H4 (cell line): ENCODE measurements around the gene FBXO41. TPM values are rescaled to one million over a fixed set of nuclear protein-coding genes. Genes with fewer than 3 reads are reported as not detected.
"Not testable (repeated sequence)": the region's sequence is repeated elsewhere in the genome, so short reads cannot be mapped to it uniquely, and the experiment has no call there.

ENCODE experiments used
- DNase-seq: peaks from one replicate; pipeline ENCODE4 v3.0.0-alpha.2; 2015; ENCODE audit warnings: low spot score
- total RNA-seq: library from RNA; depleted of rRNA; stranded (reverse); fragments of >200 nt; shearing (Covaris generic); gene quantifications from 2 replicates; pipeline ENCODE4 v1.2.3, GENCODE V29; 2014

The FBXO41 gene
- total RNA-seq, 1 experiment from 2014 or later = 0.99 TPM

DNA sequence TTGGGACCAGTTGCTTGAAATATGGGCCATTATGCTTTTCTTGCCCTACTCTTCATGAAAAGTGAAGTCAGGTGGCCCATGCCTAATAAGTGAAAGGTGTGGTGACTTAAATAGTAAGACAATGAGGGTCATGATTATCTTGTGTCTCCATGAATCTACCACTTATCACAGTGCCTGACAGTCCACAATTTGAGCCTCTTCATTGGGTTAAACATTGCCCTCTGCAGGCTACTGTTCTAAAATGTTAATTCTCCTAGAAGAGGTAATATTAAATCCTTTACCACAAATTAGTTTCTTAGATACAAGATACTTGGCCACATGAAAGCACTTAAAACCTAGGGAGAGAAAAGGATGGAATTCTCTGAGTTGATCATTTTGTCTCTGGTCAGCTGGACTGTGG is 5.0 kb upstream of the FBXO41 start:
- no peak for DNase-seq

DNA sequence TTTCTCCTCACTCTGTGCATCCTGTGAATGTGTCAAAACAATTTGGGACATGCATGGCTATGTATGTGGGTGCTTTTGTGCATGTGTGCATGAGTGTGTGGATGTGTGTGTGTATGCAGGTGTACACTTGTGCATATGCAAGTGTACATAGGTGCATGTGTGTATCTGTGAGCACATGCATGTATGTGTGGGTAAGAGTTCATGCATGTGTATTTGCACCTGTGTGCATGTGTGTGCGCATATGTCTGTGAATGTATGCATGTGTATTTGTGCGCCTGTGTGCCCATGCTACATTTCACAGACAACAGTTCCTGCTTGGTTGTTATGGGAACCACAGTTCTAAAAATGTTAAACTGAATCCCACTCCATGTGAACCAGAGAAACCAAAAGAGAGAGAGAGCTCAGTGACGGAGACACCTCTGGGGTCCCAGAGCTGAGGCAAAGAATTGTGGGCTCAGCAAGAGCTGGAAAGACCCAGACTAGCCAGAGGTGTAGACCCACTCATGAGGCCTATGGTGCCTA is 1.9 kb upstream of the FBXO41 start:
- no peak for DNase-seq

DNA sequence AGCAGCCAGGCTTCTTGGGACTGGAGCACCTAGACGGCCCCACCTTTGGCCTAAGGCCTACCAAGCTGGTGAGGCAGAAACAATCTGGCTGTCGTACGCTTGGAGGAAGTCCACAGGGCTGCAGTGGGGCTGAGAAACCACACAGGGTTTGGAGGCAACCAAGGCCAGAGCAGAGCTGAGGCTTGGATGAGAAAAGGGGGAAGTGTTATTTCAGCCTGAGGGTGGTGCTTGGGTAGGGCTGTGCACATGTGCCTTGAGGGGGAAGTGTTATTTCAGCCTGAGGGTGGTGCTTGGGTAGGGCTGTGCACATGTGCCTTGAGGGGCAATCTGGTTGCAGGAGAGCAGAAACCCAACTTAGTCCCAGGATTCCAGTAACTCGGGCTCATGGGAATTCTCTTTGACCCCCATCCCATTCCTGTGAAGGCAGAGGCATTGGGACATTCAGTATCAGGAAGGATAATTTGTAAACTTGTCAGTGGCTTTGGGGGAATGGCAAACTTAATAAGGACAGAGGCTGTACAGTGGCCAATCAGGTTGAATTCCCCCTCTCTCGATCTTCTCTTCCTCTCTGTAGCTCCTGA is 971 bp upstream of the FBXO41 start:
- DNase-seq = no peak

DNA sequence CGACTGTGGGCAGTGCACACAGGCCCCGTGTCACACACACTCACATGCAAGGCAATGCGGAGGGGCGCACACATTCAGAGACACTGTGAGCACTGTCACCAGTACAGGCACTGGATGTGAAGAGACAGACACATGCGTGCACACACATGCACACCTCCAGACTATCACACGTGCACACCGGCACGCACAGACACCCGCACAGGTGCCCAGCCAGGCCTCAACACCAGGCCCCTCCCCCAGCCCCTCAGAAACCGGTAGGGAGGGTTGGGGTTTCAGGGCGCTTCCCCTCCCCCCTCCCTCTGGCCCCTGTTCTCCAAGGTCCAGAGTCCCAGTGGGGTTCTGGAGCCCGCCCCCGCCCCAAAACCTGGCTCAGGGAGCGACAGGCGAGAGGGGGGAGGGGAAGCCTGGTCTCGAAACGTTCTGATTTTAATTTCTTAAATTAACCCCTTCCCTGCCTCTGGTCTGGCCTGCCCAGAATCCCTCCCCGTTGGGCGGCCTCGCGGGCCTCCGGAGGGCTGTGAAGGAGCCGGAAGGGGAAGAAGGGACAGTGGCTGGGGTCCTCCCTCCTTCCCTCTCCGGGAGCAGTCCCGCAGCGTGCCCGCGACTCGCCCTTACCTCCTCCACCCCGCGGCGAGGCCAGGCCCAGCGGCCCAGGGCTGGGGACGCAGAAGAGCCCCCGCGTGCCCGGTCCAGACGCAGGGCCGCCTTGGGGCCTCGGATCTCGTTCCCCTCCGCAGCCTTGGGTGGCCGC is 558 bp downstream of the FBXO41 start:
- no peak for DNase-seq

DNA sequence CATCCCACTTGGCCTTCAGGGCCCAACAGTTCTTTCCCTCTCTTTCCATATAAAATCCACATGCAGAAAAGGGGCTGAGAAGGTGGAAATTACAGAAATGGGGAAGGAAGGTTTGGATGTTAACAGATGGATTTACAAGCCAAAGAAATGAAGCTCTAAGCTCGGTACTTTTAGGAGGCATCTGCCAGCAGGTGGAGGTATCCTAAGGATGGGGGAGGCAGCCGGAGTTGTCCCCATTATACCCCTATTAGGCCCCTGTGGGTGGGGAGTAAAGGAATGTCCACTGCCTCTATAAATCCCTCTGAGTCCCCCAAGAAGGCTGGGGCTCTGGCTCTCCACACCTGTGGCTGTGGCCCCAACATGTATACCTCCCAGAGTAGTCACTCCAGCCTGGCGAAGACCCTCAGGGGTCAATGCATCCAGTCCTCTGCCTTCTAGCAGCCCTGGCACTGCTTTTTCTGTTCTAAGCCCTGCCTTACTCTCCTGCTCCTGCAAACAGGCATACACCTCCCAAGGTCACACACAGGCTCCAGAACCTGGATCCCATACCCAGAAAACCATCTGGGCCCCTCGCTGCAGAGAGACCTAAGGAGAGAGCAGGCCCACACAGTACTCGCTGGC is 1.2 kb downstream of the FBXO41 start:
- DNase-seq = no peak

DNA sequence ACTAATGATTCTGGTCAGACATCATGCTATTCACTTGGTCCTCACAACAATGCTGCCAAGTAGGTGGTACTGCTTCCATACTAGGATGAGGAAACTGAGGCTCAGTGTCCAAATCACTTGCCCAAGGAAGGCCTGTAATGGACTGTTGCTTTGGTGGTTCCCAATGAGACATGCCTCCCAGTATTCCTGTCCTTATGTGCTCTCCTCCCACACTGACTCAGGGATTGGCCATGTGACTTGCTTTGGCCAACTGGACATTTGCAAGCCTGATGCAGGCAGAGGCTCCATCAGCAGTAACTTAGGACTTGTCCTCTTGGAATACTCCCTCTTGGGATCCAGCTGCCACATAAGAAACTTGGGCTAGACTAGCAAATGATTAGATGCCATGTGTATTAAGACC is 3.0 kb downstream of the FBXO41 start:
- DNase-seq = no peak

DNA sequence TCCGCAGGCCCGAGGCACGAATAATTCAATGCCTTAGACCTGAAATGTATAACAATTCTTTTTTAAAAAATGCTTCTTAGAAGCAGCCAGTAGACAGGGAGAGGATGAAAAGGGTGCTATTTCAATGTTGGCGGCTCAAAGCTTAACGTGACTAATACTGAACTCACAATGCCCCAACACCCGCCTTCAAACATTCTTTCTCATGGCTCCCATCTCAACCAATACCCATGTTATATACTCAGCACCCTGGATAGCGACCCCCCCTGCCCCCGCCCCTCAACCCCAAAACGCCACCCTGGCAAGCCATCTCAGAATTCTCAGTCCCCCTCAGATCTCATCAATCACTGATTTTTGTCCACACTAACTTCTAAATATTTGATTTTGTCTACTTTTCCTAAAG is 4.4 kb downstream of the FBXO41 start:
- DNase-seq = no peak

DNA sequence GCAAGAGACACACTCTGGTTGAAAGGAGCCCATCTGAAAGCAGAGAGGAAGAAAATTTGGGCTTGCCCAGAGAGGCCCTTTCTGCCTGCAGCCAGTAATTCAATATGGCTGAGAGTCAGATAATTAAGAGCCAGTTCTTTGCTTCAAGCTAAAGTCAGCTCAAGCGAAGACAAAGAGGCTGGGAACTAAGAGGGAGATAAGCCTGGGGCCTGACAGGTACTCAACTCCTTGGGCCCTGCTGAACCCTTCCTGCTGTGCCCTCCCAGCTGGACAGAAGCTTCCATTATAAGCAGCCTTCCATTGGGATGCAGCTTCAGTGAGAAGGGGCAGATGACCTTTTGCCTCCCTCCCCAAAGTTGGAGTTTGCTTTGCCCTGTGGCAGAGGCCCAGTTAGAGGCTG is 12.0 kb downstream of the FBXO41 start:
- no peak for DNase-seq

DNA sequence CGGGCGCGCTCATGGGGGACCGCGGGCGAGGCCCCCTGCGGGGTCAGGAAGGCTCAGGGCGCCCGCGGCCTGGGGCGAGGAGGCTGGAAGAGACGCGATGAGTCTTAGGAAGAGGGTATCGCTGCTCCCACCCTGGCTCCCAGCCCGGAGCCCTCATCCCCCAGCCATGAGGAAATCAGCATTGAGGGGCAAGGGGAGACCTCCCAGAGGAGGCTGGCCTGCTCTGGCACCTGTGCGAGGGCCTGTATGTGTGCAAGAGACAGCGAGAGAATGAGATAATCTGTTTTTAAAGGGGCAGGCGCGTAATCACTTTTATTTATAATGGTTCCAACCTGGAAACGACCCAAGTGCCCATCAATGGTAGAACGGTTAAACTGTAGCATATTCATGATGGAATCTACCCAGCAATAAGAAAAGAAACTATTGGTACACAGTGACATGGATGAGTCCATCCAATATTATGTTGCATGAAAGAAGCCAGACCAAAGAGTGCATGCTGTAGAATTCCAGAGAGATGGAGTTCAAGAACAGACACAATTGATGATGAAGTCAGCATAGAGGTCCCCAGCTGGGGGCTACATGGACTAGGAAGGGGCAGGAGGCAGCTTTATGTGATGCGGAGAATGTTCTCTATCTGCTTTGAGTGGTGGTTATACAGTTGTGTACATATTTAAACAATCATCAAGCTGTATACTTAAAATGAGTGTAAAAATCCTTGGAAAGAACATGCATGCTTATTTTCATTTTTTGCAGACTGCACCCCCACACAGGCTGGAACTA is 14.4 kb downstream of the FBXO41 start:
- no peak for DNase-seq

DNA sequence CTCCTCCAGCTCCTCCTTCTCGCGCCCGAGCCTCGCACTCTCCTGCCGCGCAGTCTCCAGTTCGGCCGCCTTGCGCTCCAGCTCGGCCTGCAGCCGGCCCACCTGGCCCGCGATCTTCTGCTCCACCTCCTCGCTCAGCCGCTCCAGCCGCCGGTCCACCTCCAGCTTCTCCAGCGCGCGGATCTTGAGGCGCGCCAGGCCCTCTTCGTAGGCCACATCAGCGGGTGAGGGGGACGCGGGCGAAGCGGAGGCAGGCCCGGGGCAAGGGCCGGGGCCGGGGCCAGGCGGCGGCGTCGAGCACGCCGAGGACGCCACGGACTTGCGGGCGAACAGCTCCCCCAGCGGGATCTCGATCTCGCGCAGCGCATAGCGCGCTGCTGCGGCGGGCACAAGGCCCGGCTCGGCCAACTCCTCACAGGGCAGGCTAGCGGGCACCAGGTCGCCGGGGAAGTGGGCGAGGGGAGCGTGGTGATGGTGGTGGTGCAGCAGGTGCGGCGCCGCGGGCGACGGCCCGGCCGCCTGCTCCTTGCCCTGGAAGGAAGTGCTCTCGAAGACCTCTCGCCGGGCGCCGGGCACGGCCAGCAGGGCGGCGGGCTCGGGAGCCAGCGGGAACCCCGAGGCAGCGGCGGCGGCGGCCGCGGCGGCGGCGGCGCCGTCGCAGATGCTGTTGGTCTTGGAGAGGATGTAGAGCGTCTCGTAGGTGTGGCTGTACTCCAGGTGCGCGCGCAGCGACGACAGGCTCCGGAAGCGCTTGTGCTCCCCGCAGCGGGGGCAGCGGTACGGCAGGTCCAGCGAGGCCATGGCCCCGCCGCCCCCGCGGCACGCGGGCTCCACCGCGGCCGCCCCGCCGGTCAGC is 15.2 kb downstream of the FBXO41 start:
- no peak for DNase-seq

DNA sequence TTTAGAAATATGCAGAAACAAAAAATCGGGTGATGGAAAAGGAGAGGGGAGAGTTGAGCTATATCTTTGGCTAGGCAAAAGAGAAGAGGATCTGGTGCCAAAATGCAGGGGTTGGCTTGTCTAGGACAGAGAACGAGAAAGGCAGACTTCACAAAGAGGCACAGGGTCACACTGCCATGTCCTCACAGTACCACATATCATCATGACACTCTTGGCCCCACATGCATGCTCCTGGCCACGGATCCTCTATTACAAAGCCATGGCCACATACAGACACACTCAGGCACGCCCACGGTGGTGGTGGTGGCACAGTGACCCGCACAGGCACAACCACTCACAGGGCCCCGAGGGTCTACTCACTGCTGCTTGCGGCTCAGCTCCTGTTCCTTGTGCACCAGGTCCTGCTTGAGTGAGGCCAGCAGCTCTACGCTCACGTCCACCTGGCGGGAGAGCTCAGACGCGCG is 15.9 kb downstream of the FBXO41 start:
- DNase-seq = no peak

DNA sequence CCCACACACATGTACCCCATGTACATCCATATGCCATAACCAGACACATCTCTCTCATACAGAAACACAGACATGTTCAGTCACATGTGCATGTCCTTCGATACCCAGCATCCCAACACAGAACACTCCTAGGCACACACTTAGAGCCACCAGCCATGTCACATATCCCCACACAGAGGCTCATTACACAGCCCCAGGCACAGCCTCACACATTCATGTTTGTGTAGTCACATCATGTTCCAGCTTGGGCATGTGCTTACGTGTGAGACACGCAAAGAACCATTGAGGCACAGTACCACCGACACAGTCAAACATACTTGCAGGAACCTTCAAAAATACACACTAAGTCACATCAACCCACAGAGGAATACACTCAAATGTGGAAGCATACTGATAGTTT is 17.3 kb downstream of the FBXO41 start:
- no peak for DNase-seq

DNA sequence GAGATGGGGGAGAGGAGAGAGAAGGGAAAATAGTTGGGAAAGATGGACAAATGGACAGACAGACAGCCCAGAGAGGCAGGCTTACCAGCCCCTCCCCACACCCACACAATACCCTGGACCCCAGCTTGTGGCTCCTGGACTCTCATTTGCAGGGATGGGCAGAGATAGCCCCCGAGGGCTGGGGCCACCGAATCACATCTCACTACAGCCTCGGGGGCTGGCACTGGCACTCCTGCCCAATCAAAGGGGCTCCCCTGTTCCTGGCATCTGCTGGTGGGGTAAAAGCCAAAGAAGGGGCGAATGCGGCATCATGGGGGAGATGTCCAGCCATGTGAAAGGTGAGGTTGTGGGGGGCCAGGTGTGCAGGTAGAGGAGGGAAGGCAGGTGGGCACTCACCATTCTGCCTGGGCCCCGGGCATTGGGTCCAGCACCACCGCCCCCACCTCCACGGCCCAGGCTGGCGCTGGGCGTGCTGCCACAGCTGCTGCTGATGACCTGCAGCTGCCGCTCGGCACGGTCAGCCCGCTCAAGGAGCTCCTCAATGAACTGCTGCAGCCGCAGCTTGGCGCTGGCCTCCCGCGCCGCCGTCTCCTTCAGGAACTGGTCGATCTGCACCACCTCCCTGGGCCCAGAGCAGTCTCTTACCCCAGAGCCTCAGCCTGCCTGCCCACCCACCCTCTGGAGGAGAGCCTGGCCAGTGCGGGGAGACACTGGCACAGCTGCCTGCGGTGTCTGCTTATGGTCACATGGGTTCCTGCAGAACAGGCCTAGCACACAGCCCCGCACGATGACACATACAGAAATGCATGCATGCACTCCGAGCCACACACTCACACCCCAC is 18.0 kb downstream of the FBXO41 start:
- DNase-seq = no peak

DNA sequence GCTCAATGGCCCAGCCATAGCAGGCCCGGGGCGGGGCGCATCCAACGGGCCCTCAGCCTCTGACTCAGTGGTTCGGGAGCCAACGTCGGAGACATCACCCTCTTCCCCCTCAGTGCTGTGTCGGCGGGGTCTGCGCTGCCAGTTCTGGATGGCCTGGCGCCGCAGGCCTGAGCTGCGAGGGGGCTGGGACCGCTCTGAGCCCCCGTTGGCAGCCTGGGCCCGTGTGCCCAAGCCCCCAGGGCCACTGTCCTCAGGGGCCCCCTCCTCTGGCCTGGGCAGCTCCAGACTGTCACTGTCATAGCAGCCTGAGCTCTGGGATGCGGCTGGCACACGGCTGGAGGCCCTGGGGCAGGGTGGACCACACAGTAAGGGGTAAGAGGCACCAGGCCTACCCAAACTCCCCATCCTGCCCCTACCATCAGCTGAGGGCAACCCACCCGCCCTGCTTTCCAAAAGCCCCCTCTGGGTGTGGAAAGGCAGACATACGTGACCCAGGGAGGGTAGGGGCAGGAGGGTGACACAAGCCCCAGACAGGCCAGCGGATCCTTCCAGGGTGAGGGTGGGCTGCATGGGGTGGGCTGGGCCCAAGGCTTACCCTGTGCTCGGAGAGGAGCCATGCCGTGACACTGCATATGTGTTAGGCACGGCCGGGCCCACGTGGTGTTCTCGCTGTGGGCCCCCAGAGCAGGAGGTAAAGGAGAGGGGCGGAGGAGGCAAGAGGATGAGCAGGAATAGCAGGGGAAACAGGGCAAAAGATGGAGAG is 18.8 kb downstream of the FBXO41 start:
- DNase-seq = no peak

DNA sequence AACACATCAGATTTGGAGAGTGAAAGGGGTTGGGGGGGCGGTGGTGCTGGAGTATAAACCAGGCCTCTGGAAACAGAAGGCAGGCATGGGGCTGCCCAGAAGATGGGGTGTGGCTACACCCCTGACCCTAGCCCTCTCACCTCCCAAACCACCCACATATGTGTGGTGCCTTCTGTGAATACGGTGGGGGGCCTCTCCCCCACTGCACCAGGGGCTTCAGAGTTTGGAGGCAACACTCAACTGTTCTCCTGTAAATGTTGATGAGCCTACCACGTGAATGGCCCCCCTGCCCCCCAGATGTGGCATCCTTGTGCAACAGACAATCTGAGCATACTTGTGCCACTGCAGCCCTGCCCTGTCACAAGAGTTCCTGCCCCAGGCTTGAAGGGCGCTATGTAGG is 19.5 kb downstream of the FBXO41 start:
- DNase-seq = no peak

DNA sequence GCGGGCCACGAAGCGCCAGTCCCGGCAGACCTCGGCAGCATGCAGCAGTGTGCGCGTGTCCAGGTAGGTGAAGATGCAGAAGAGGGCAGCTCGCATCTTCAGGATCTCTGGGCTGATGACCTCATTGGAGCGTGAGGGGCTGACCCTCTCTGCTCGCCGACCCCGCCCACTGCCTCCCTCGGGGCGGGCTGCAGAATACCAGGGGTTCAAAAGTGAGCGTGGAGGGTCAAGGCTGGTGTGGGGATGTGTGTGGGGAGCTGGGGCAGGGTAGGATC is 20.0 kb downstream of the FBXO41 start:
- DNase-seq = no peak

DNA sequence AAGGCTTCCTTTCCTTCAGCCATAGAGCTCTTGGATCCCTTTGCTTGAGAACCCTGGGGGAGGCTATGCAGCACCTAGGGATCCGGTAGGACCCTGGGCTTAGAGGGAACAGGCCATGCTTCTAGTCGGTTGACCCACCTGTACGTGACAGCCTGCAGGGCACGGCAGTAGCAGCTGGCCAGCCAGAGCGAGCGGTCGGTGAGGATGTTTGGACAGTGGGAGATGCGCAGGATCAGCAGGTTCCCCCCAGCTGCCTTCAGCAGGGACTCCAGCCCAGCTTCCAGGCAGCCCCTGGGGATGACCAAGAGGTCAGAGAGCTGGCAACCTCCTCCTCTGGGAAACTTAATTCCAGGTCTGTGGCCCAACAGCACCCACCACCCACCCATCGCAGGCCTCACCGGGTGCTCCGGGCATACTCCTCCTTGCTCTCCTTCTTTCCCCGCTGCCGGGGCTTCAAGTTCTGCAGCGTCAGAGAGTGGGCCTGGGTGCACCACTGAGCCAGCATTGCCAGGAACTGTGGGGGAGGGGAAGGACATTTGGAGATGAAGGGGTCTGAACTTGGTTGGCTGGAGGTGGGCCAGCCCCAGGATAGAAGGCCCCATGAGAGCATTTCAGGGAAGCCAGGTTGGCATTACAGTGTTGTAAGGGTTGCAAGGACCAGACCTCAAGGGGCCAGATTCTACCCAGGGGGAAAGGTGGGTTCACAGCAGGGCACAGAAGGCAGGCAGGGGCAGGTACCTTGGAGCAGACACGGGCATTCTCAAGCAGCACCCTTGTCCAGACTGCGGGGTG is 20.5 kb downstream of the FBXO41 start:
- DNase-seq = no peak

DNA sequence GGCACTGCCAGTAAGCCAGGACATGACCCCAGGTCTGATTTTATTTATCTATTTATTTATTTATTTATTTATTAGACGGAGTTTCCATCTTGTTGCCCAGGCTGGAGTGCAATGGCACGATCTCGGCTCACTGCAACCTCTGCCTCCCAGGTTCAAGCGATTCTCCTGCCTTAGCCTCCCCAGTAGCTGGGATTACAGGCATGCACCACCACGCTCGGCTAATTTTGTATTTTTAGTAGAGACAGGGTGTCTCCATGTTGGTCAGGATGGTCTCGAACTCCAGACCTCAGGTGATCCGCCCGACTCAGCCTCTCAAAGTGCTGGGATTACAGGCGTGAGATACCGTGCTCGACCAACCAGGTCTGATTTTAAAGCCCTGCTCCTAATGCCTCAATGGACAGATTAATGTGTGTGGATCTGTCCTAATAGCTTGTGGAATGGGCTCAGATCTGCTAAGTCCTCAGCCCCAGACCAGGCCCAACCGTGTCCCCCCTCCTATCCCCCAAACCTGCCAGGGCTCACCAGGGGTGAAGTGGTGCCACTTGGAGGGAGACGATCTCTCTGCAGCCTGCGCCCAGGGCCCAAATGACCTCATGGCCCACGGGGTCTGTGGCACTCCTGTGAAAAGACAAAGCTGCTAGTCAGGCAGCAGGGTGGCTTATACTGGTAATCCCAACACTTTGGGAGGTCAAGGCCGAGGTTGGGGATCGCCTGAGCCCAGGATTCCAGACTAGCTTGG is 21.4 kb downstream of the FBXO41 start:
- not testable (repeated sequence) for DNase-seq
